Kidney (tissue), 14 donors: ENCODE data around the gene ANKEF1. TPM values are rescaled to one million over a fixed set of nuclear protein-coding genes. Genes with fewer than 3 reads are reported as not detected.

Experiments
- DNase-seq, 5 donors: peaks; one replicate each; pipeline ENCODE4 v3.0.0-alpha.2; 2013 to 2020
- FAIRE-seq: peaks from 2 replicates; lab custom pipeline; 2012; peaks lifted over from hg19 to GRCh38; lab: Jason Lieb, UNC
- H3K27ac ChIP-seq, 2 donors: one replicate each; pipeline ENCODE4 v1.7.0; 2013; ENCODE audit warnings: low read depth in 2 of 2, low read length in 2 of 2, inconsistent platforms in 1 of 2
- H3K27me3 ChIP-seq: one replicate; pipeline ENCODE4 v1.7.1; 2013; ENCODE audit warnings: low read length, inconsistent platforms; ENCODE audit not compliant: control insufficient read depth, insufficient read depth
- H3K36me3 ChIP-seq, 3 donors: one replicate each; pipeline versions ENCODE4 v1.7.0 to v1.7.1; 2013; ENCODE audit warnings: low read length in 3 of 3, control low read depth in 1 of 3, inconsistent platforms in 1 of 3; ENCODE audit not compliant: insufficient read depth in 3 of 3, control insufficient read depth in 2 of 3
- H3K4me1 ChIP-seq, 3 donors: one replicate each; pipeline versions ENCODE4 v1.7.0 to v1.7.1; 2013; ENCODE audit warnings: low read length in 3 of 3, inconsistent platforms in 1 of 3, low read depth in 1 of 3; ENCODE audit not compliant: control insufficient read depth in 2 of 3, insufficient read depth in 2 of 3
- H3K4me3 ChIP-seq, 3 donors: one replicate each; pipeline versions ENCODE4 v1.7.0 to v1.8.1; 2013; ENCODE audit warnings: low read length in 3 of 3, control low read depth in 1 of 3, inconsistent platforms in 1 of 3
- H3K9ac ChIP-seq, 3 donors: one replicate each; pipeline versions ENCODE4 v1.7.0 to v1.7.1; 2013; ENCODE audit warnings: low read length in 3 of 3, control low read depth in 1 of 3, inconsistent platforms in 1 of 3
- H3K9me3 ChIP-seq, 3 donors: one replicate each; pipeline versions ENCODE4 v1.7.0 to v1.7.1; 2013; ENCODE audit warnings: low read length in 3 of 3, control low read depth in 1 of 3, inconsistent platforms in 1 of 3; ENCODE audit not compliant: control insufficient read depth in 2 of 3, insufficient read depth in 1 of 3
- CTCF ChIP-seq: IDR thresholded peaks from 3 replicates; pipeline ENCODE4 v1.5.1; 2012; ENCODE audit warnings: mild to moderate bottlenecking, moderate library complexity, borderline replicate concordance; ENCODE audit not compliant: insufficient read depth; ENCODE audit errors: extremely low read depth
- intact Hi-C: fragments of 100-400 bp; cut with DNase I; formaldehyde crosslinking; loops from one replicate; pipeline ENCODE4 v1.11.1; 2022
- polyA plus RNA-seq: library from polyadenylated mRNA; stranded (reverse); fragments of 350-450 nt; fragmentation: Illumina TruSeq; extraction: RNeasy Lipid Tissue Mini Kit (QIAGEN cat#74804); gene quantifications from one replicate; pipeline ENCODE4 v1.2.3, GENCODE V29; 2014; ENCODE audit warnings: low read depth, low replicate concordance; ENCODE audit not compliant: insufficient read depth
- total RNA-seq: library from RNA; stranded (reverse); fragmentation: NEBNext Ultra II Directional; extraction: Animal tissue kit (Norgen Biotek cat#: 25700); gene quantifications from one replicate; pipeline ENCODE4 v1.2.1, GENCODE V29; 2021
- donor health status: control.
- donor health status: control.
- donor health status: control.
- donor health status: control.
- donor health status: control.
- donor health status: DM: yes; HTN: yes; CAD: no.
- donor health status: Normal renal cell carcinoma (clear cell type).

ANKEF1 gene
- total and polyA plus RNA-seq, 2 donors from 2014 or later, result 1.9 to 6.6 TPM

- Histone ChIP-seq H3K9me3 (no peaks in the 10 kb centered on the region), H3K9ac (no peak overlapping the region), H3K27ac (no peak overlapping the region), H3K4me1 (no peaks in the 10 kb centered on the region), H3K4me3 (no peak overlapping the region), H3K27me3 (no peaks in the 10 kb centered on the region), H3K36me3 (no peaks in the 10 kb centered on the region)
- DNase-seq, result no peak
- no peak for FAIRE-seq
- no peak for TF ChIP-seq CTCF
- intact Hi-C loops, result no loop called here
Observed at GRCh38 chr20:10078403-10078802, 43.6 kb downstream of the ANKEF1 start.

GRCh38 chr20:10079964-10080363, 45.2 kb downstream of the ANKEF1 start:
- no peak overlapping the region for H3K4me3 ChIP-seq
- intact Hi-C loops, result no loop called here
- no peak overlapping the region for H3K9ac ChIP-seq
- no peak for FAIRE-seq
- H3K27me3 ChIP-seq, result no peaks in the 10 kb centered on the region
- DNase-seq, result no peak
- no peak overlapping the region for H3K27ac ChIP-seq
- no peaks in the 10 kb centered on the region for H3K36me3 ChIP-seq
- no peak for TF ChIP-seq CTCF
- no peaks in the 10 kb centered on the region for H3K4me1 ChIP-seq
- H3K9me3 ChIP-seq, result no peaks in the 10 kb centered on the region

GRCh38 chr20:10080574-10080973, 45.8 kb downstream of the ANKEF1 start:
- Histone ChIP-seq H3K4me1 (no peaks in the 10 kb centered on the region), H3K9me3 (no peaks in the 10 kb centered on the region), H3K9ac (no peak overlapping the region), H3K36me3 (no peaks in the 10 kb centered on the region), H3K27ac (no peak overlapping the region), H3K4me3 (no peak overlapping the region), H3K27me3 (no peaks in the 10 kb centered on the region)
- FAIRE-seq (no peak), DNase-seq (no peak)
- TF ChIP-seq CTCF, result no peak
- intact Hi-C loops, result no loop called here
